HEK293 (cell line): Measurements from ENCODE around the gene RHEX.

Source experiments
- CTCF ChIA-PET: fragments of 350-600 bp; formaldehyde crosslinking; extraction: SDS; loops from one replicate; lab custom pipeline; 2021; ENCODE audit warnings: antibody characterized with exemption; lab: Yijun Ruan, JAX
- POLR2A ChIA-PET: fragments of 300-600 bp; formaldehyde crosslinking; extraction: SDS; loops from one replicate; lab custom pipeline; 2020; ENCODE audit warnings: antibody characterized with exemption, inconsistent platforms; lab: Yijun Ruan, JAX
- H3K27ac ChIP-seq: fragments of 200-500 bp; sonication (Bioruptor generic); 2 replicates; pipeline ENCODE4 v1.5.1; 2014; ENCODE audit warnings: low read depth, low read length, control low read depth, inconsistent platforms; ENCODE audit errors: extremely low read depth
- H3K36me3 ChIP-seq, 2 experiments: fragments of 200-500 bp in 1 of 2; sonication (Bioruptor generic) in 1 of 2; 1 replicate in 1 of 2; 2 replicates in 1 of 2; pipeline ENCODE4 v1.5.1; 2014 to 2017; ENCODE audit warnings: inconsistent platforms in 2 of 2, low read length in 2 of 2; ENCODE audit not compliant: control insufficient read depth in 2 of 2, insufficient read depth in 1 of 2
- H3K4me1 ChIP-seq: fragments of 200-500 bp; sonication (Bioruptor generic); 2 replicates; pipeline ENCODE4 v1.5.1; 2014; ENCODE audit warnings: mild to moderate bottlenecking, low read length, inconsistent platforms; ENCODE audit not compliant: control insufficient read depth, insufficient read depth
- H3K4me3 ChIP-seq: 2 replicates; pipeline ENCODE4 v1.5.1; 2011; ENCODE audit warnings: low read depth, mild to moderate bottlenecking, control low read depth, low read length, moderate library complexity
- H3K9me3 ChIP-seq: fragments of 200-500 bp; sonication (Bioruptor generic); 2 replicates; pipeline ENCODE4 v1.5.1; 2014; ENCODE audit warnings: low read depth, low read length, inconsistent platforms; ENCODE audit not compliant: control insufficient read depth, insufficient read depth
- EGR2 ChIP-seq: fragments of 450-650 bp; formaldehyde crosslinking; IDR thresholded peaks from 2 replicates; pipeline ENCODE4 v1.5.1; 2016; ENCODE audit warnings: low read depth, missing biosample characterization, missing genetic modification characterization
- GFI1B ChIP-seq: fragments of 450-650 bp; formaldehyde crosslinking; IDR thresholded peaks from 2 replicates; pipeline ENCODE4 v1.5.1; 2016; ENCODE audit warnings: missing biosample characterization, missing genetic modification characterization
- PRDM10 ChIP-seq: fragments of 450-650 bp; formaldehyde crosslinking; IDR thresholded peaks from 2 replicates; pipeline ENCODE4 v1.5.1; 2016; ENCODE audit warnings: missing biosample characterization, missing genetic modification characterization
- ZBTB10 ChIP-seq: fragments of 450-650 bp; formaldehyde crosslinking; IDR thresholded peaks from 2 replicates; pipeline ENCODE4 v1.5.1; 2016; ENCODE audit warnings: missing biosample characterization, missing genetic modification characterization
- ZBTB8A ChIP-seq: fragments of 450-650 bp; formaldehyde crosslinking; IDR thresholded peaks from 2 replicates; pipeline ENCODE4 v1.5.1; 2016; ENCODE audit warnings: missing biosample characterization, missing genetic modification characterization
- ZFHX2 ChIP-seq: fragments of 450-650 bp; formaldehyde crosslinking; conservative IDR thresholded peaks from 2 replicates; pipeline ENCODE4 v1.5.1; 2016; ENCODE audit warnings: missing biosample characterization, missing genetic modification characterization
- ZFP3 ChIP-seq: fragments of 450-650 bp; formaldehyde crosslinking; IDR thresholded peaks from 2 replicates; pipeline ENCODE4 v1.5.1; 2016; ENCODE audit warnings: low read depth, missing biosample characterization, missing genetic modification characterization
- ZNF148 ChIP-seq: fragments of 450-650 bp; formaldehyde crosslinking; IDR thresholded peaks from 2 replicates; pipeline ENCODE4 v1.5.0; 2017; ENCODE audit warnings: missing biosample characterization, missing genetic modification characterization, borderline replicate concordance
- ZNF214 ChIP-seq: fragments of 450-650 bp; formaldehyde crosslinking; IDR thresholded peaks from 2 replicates; pipeline ENCODE4 v1.5.1; 2017; ENCODE audit warnings: missing biosample characterization, mild to moderate bottlenecking, missing genetic modification characterization, borderline replicate concordance
- ZNF449 ChIP-seq: fragments of 450-650 bp; formaldehyde crosslinking; IDR thresholded peaks from 2 replicates; pipeline ENCODE4 v1.5.1; 2017; ENCODE audit warnings: missing biosample characterization, mild to moderate bottlenecking, missing genetic modification characterization, moderate library complexity
- ZNF518A ChIP-seq: fragments of 450-650 bp; formaldehyde crosslinking; conservative IDR thresholded peaks from 2 replicates; pipeline ENCODE4 v1.5.1; 2016; ENCODE audit warnings: low read depth, missing biosample characterization, missing genetic modification characterization
- ZNF561 ChIP-seq: fragments of 450-650 bp; IDR thresholded peaks from 2 replicates; pipeline ENCODE4 v1.5.1; 2018; ENCODE audit warnings: missing biosample characterization, missing genetic modification characterization, borderline replicate concordance
- ZNF626 ChIP-seq: fragments of 450-650 bp; sonication (Bioruptor Pico); formaldehyde crosslinking; IDR thresholded peaks from 2 replicates; pipeline ENCODE4 v1.5.1; 2018; ENCODE audit warnings: missing biosample characterization, missing genetic modification characterization, inconsistent platforms
- ZNF692 ChIP-seq: fragments of 450-650 bp; formaldehyde crosslinking; IDR thresholded peaks from 2 replicates; pipeline ENCODE4 v1.5.1; 2016; ENCODE audit warnings: missing biosample characterization, missing genetic modification characterization
- ZNF707 ChIP-seq: fragments of 450-650 bp; formaldehyde crosslinking; IDR thresholded peaks from 2 replicates; pipeline ENCODE4 v1.5.1; 2016; ENCODE audit warnings: missing biosample characterization, missing genetic modification characterization
- ZNF785 ChIP-seq: fragments of 450-650 bp; formaldehyde crosslinking; IDR thresholded peaks from 2 replicates; pipeline ENCODE4 v1.5.1; 2016; ENCODE audit warnings: missing biosample characterization, missing genetic modification characterization
- ZSCAN23 ChIP-seq: fragments of 450-650 bp; formaldehyde crosslinking; IDR thresholded peaks from 2 replicates; pipeline ENCODE4 v1.5.1; 2016; ENCODE audit warnings: missing biosample characterization, missing genetic modification characterization

RHEX gene

GRCh38 chr1:206135248-206135647 is 82.3 kb downstream of the RHEX start:
- CTCF ChIA-PET, result no interaction called here

GRCh38 chr1:206136241-206136640 is 83.3 kb downstream of the RHEX start:
- Histone ChIP-seq H3K36me3 (no peaks in the 10 kb centered on the region), H3K4me3 (no peak overlapping the region), H3K9me3 (no peaks in the 10 kb centered on the region), H3K27ac (no peak overlapping the region), H3K4me1 (no peaks in the 10 kb centered on the region)
- CTCF ChIA-PET, result interaction anchor here (0.5 kb wide), 1 partner anchor 524 kb away, joined by 5 read pairs; no protein-coding TSS in a partner anchor
- POLR2A ChIA-PET, result no interaction called here
- no peak for TF ChIP-seq ZNF518A (tag by site-specific recombination)
- TF ChIP-seq GFI1B (tag by site-specific recombination), result no peak
- no peak for TF ChIP-seq ZBTB10
- TF ChIP-seq ZFP3, result no peak
- no peak for TF ChIP-seq PRDM10 (tag by site-specific recombination)
- no peak for TF ChIP-seq ZNF449 (tag by site-specific recombination)
- TF ChIP-seq ZNF707 (tag by site-specific recombination), result no peak
- no peak for TF ChIP-seq ZBTB8A
- TF ChIP-seq ZNF148 (tag by site-specific recombination), result no peak

More at GRCh38 chr1:206135248-206135647, 82.3 kb downstream of the RHEX start:
- Histone ChIP-seq H3K9me3 (no peaks in the 10 kb centered on the region), H3K4me3 (no peak overlapping the region), H3K4me1 (no peaks in the 10 kb centered on the region), H3K27ac (no peak overlapping the region), H3K36me3 (no peaks in the 10 kb centered on the region)
- POLR2A ChIA-PET, result no interaction called here
- TF ChIP-seq ZNF785 (tag by site-specific recombination) (no peak), ZNF692 (tag by site-specific recombination) (no peak), EGR2 (tag by site-specific recombination) (peak; percentile 74), ZSCAN23 (tag by site-specific recombination) (no peak), ZFHX2 (tag by site-specific recombination) (peak; percentile 70), ZNF561 (no peak), ZNF626 (tag by site-specific recombination) (no peak), ZNF214 (no peak)
